IMR-90 (cell line): ENCODE measurements around the gene AGAP2. TPM values are rescaled to one million over a fixed set of nuclear protein-coding genes. Genes with fewer than 3 reads are reported as not detected.

Experiments
- ATAC-seq: fragments of 200-7000 bp; cut with Tn5 transposase; 2 replicates; pipeline ENCODE4 v1.9.1; 2020; ENCODE audit warnings: low read depth, mild to moderate bottlenecking, moderate library complexity
- BruUV-seq: library from RNA; stranded (reverse); fragments of 400-500 nt; replicated peaks from 2 replicates; lab custom pipeline; 2021; lab: Mats Ljungman, UMichigan
- CTCF ChIA-PET: fragments of 300-600 bp; formaldehyde crosslinking; extraction: SDS; loops from one replicate; lab custom pipeline; 2021; ENCODE audit warnings: antibody characterized with exemption; lab: Yijun Ruan, JAX
- POLR2A ChIA-PET: fragments of 300-600 bp; sonication (Branson Sonifier 250); formaldehyde crosslinking; loops from one replicate; lab custom pipeline; 2022; ENCODE audit warnings: antibody characterized with exemption; ENCODE audit not compliant: unreplicated experiment; lab: Charles Lee
- DNase-seq: peaks from one replicate; pipeline ENCODE4 v3.0.0; 2013
- H2AFZ ChIP-seq: replicated peaks from 2 replicates; pipeline ENCODE3; 2013; ENCODE audit warnings: low read length, mild to moderate bottlenecking; ENCODE audit not compliant: poor library complexity
- H2AK5ac ChIP-seq: 2 replicates; pipeline ENCODE4 v1.6.1; 2013; ENCODE audit warnings: low read depth, low read length, inconsistent platforms
- H2AK9ac ChIP-seq: replicated peaks from 2 replicates; pipeline ENCODE3; 2013; ENCODE audit warnings: mild to moderate bottlenecking, low read depth, low read length, moderate library complexity; ENCODE audit not compliant: poor library complexity
- H2BK120ac ChIP-seq: 2 replicates; pipeline ENCODE4 v1.6.1; 2013; ENCODE audit warnings: low read depth, low read length, inconsistent platforms
- H2BK15ac ChIP-seq: 3 replicates; pipeline ENCODE4 v1.6.1; 2013; ENCODE audit warnings: low read depth, low read length, inconsistent platforms
- H2BK20ac ChIP-seq: 2 replicates; pipeline ENCODE4 v1.6.1; 2013; ENCODE audit warnings: low read depth, mild to moderate bottlenecking, inconsistent platforms, low read length, moderate library complexity
- H2BK5ac ChIP-seq: 2 replicates; pipeline ENCODE4 v1.6.1; 2013; ENCODE audit warnings: mild to moderate bottlenecking, low read depth, low read length, inconsistent platforms; ENCODE audit not compliant: poor library complexity, severe bottlenecking
- H3K14ac ChIP-seq: replicated peaks from 2 replicates; pipeline ENCODE4 v1.6.1; 2013; ENCODE audit warnings: low read depth, low read length, inconsistent platforms
- H3K18ac ChIP-seq: 2 replicates; pipeline ENCODE4 v1.6.1; 2013; ENCODE audit warnings: low read depth, low read length, control low read depth
- H3K23ac ChIP-seq: 2 replicates; pipeline ENCODE4 v1.6.1; 2013; ENCODE audit warnings: low read depth, low read length, inconsistent platforms
- H3K27ac ChIP-seq: 2 replicates; pipeline ENCODE4 v1.5.1; 2013; ENCODE audit warnings: mild to moderate bottlenecking, control low read depth, low read length; ENCODE audit not compliant: insufficient read depth
- H3K27me3 ChIP-seq: 2 replicates; pipeline ENCODE4 v1.6.1; 2013; ENCODE audit warnings: low read length; ENCODE audit not compliant: control insufficient read depth, insufficient read depth
- H3K36me3 ChIP-seq: 2 replicates; pipeline ENCODE4 v1.6.1; 2013; ENCODE audit warnings: low read length, mixed read lengths; ENCODE audit not compliant: control insufficient read depth, insufficient read depth
- H3K4ac ChIP-seq: 2 replicates; pipeline ENCODE4 v1.6.1; 2013; ENCODE audit warnings: low read depth, low read length, inconsistent platforms
- H3K4me1 ChIP-seq: 2 replicates; pipeline ENCODE4 v1.6.1; 2013; ENCODE audit warnings: low read length, mixed read lengths; ENCODE audit not compliant: control insufficient read depth, insufficient read depth
- H3K4me2 ChIP-seq: 2 replicates; pipeline ENCODE4 v1.6.1; 2013; ENCODE audit warnings: low read depth, mild to moderate bottlenecking, control low read depth, low read length, moderate library complexity
- H3K4me3 ChIP-seq: 2 replicates; pipeline ENCODE4 v1.5.1; 2013; ENCODE audit warnings: low read depth, mild to moderate bottlenecking, control low read depth, low read length, moderate library complexity; ENCODE audit not compliant: insufficient read depth
- H3K56ac ChIP-seq: 2 replicates; pipeline ENCODE4 v1.6.1; 2013; ENCODE audit warnings: low read length, inconsistent platforms; ENCODE audit not compliant: insufficient read depth; ENCODE audit errors: extremely low read depth
- H3K79me1 ChIP-seq, 2 experiments: 2 replicates each; pipeline ENCODE4 v1.6.1; 2013; ENCODE audit warnings: low read length in 2 of 2, inconsistent platforms in 1 of 2, low read depth in 1 of 2
- H3K9ac ChIP-seq: 2 replicates; pipeline ENCODE4 v1.6.1; 2013; ENCODE audit warnings: low read depth, low read length, control low read depth
- H3K9me1 ChIP-seq: 2 replicates; pipeline ENCODE4 v1.6.1; 2013; ENCODE audit warnings: low read length, inconsistent platforms; ENCODE audit not compliant: insufficient read depth
- H3K9me3 ChIP-seq: 2 replicates; pipeline ENCODE4 v1.6.1; 2013; ENCODE audit warnings: low read length; ENCODE audit not compliant: control insufficient read depth, insufficient read depth
- H4K20me1 ChIP-seq: 2 replicates; pipeline ENCODE4 v1.6.1; 2013; ENCODE audit warnings: low read length, inconsistent platforms; ENCODE audit not compliant: insufficient read depth
- H4K5ac ChIP-seq: 2 replicates; pipeline ENCODE4 v1.6.1; 2013; ENCODE audit warnings: mild to moderate bottlenecking, low read depth, low read length, control low read depth
- H4K8ac ChIP-seq, 2 experiments: 2 replicates each; pipeline ENCODE4 v1.6.1; 2013; ENCODE audit warnings: low read depth in 2 of 2, low read length in 2 of 2, control low read depth in 1 of 2, inconsistent platforms in 1 of 2
- H4K91ac ChIP-seq: 2 replicates; pipeline ENCODE4 v1.6.1; 2013; ENCODE audit warnings: low read depth, low read length, inconsistent platforms; ENCODE audit not compliant: insufficient read depth
- BHLHE40 ChIP-seq: fragments of 150-350 bp; IDR thresholded peaks from 2 replicates; pipeline ENCODE4 v1.6.1; 2016; ENCODE audit warnings: mild to moderate bottlenecking, low read depth, low read length
- CEBPB ChIP-seq: IDR thresholded peaks from 2 replicates; pipeline ENCODE4 v1.6.1; 2012; ENCODE audit warnings: low read depth, low read length, improper control_type of control experiment
- FOS ChIP-seq: fragments of 150-350 bp; IDR thresholded peaks from 2 replicates; pipeline ENCODE4 v1.6.1; 2016; ENCODE audit warnings: low read depth, low read length
- MAFK ChIP-seq: IDR thresholded peaks from 2 replicates; pipeline ENCODE4 v1.6.1; 2012; ENCODE audit warnings: low read depth, low read length, improper control_type of control experiment
- MAZ ChIP-seq: IDR thresholded peaks from 2 replicates; pipeline ENCODE4 v1.6.1; 2012; ENCODE audit warnings: low read depth, mild to moderate bottlenecking, low read length, improper control_type of control experiment, moderate library complexity, borderline replicate concordance
- MXI1 ChIP-seq: IDR thresholded peaks from 2 replicates; pipeline ENCODE4 v1.6.1; 2012; ENCODE audit warnings: low read depth, mild to moderate bottlenecking, low read length, moderate library complexity, borderline replicate concordance
- NFE2L2 ChIP-seq: fragments of 150-350 bp; IDR thresholded peaks from 2 replicates; pipeline ENCODE4 v1.6.1; 2016; ENCODE audit warnings: low read depth, mild to moderate bottlenecking, low read length
- POLR2A ChIP-seq: IDR thresholded peaks from 2 replicates; pipeline ENCODE4 v1.6.1; 2012; ENCODE audit warnings: mild to moderate bottlenecking, low read depth, low read length
- RAD21 ChIP-seq: IDR thresholded peaks from 2 replicates; pipeline ENCODE4 v1.6.1; 2012; ENCODE audit warnings: low read length, improper control_type of control experiment
- RCOR1 ChIP-seq: IDR thresholded peaks from 2 replicates; pipeline ENCODE4 v1.6.1; 2012; ENCODE audit warnings: mild to moderate bottlenecking, low read length, improper control_type of control experiment; ENCODE audit not compliant: insufficient replicate concordance
- RFX5 ChIP-seq: IDR thresholded peaks from 2 replicates; pipeline ENCODE4 v1.8.0; 2012; ENCODE audit warnings: low read depth, mild to moderate bottlenecking, low read length, moderate library complexity
- SMC3 ChIP-seq: fragments of 150-350 bp; IDR thresholded peaks from 2 replicates; pipeline ENCODE4 v1.6.1; 2016; ENCODE audit warnings: low read depth, mild to moderate bottlenecking, antibody characterized with exemption, low read length, moderate library complexity
- WGBS, 2 experiments: methylation state at CpG; one replicate each; pipeline versions ENCODE4 v1.1.5 to v1.1.7; 2013; ENCODE audit warnings: missing lambda C conversion rate in 2 of 2; ENCODE audit not compliant: insufficient read length in 1 of 2; ENCODE audit errors: extremely low coverage in 2 of 2; 5-methylcytosine and 5-hydroxymethylcytosine counted together
- dilution Hi-C: fragments of 300-500 bp; cut with HindIII; formaldehyde crosslinking; loops from one replicate; pipeline ENCODE4 v1.14.3; 2018; ENCODE audit warnings: low sequenced_read_pairs; ENCODE audit not compliant: unreplicated experiment
- in situ Hi-C: fragments of 300-500 bp; cut with MboI; formaldehyde crosslinking; loops from 3 replicates; pipeline ENCODE4 v1.14.3; 2019; ENCODE audit warnings: low sequenced_read_pairs, inconsistent platforms, mixed read lengths
- intact Hi-C: fragments of 100-400 bp; cut with micrococcal nuclease; formaldehyde crosslinking; loops from 2 replicates; pipeline ENCODE4 v1.10.0; 2022
- polyA plus RNA-seq, 3 experiments: library from polyadenylated mRNA; depleted of rRNA; stranded (reverse); fragments of >200 nt; gene quantifications; 2 replicates each; pipeline ENCODE4 v1.2.3, GENCODE V29; 2012; ENCODE audit warnings: low replicate concordance in 1 of 3
- total RNA-seq: library from RNA; depleted of rRNA; stranded (reverse); fragments of >200 nt; gene quantifications from 2 replicates; pipeline ENCODE4 v1.2.3, GENCODE V29; 2012
- TF ChIP-seq, protein P1 (sequence below): fragments of 150-350 bp; IDR thresholded peaks from 2 replicates; pipeline ENCODE4 v1.6.1; 2016; ENCODE audit warnings: low read depth, mild to moderate bottlenecking, low read length, moderate library complexity, borderline replicate concordance
- TF ChIP-seq, protein P2 (sequence below): conservative IDR thresholded peaks from 2 replicates; pipeline ENCODE4 v1.5.1; 2012; ENCODE audit warnings: mild to moderate bottlenecking, low read depth, low read length, improper control_type of control experiment
- TF ChIP-seq, protein P3 (sequence below): fragments of 150-350 bp; IDR thresholded peaks from 2 replicates; pipeline ENCODE4 v1.6.1; 2017; ENCODE audit warnings: mild to moderate bottlenecking, antibody characterized with exemption, low read length, low read depth

AGAP2 gene
- total and polyA plus RNA-seq, 2 of the 4 experiments (the other 2 are of a cell fraction) = 0.03 to 0.18 TPM

DNA sequence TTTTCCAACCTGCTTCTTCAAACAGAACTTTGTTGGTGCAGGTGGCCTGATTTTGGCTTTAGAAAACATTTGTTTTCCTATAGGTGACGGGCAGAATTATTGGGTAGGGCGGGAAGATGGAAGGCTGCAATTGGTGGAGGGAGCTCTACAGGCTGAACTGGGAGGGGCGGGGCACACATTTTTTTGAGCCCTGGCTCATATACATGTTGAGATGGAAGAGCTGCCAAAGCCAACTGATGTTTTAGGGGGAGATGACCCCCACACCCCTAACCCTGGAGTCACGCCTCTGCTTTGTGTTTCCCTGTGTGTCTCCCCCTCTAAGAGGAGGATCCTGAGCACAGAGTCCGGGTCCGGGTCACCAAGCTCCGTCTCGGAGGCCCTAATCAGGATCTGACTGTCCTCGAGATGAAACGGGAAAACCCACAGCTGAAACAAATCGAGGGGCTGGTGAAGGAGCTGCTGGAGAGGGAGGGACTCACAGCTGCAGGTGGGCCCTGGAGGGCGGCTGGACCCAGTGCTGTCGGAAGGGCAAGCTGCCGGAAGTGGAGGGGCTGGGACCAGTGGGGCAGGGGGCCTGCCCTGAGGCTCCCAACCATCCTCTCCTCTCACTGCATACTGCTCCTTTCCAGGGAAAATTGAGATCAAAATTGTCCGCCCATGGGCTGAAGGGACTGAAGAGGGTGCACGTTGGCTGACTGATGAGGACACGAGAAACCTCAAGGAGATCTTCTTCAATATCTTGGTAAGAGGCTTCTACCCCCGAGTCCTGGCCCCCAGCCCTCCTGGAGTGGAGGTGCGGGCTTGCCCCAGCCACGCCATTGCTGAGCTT is 18.6 kb downstream of the AGAP2 start:
- DNase-seq (no peak), ATAC-seq (no peak)
- ChIA-PET CTCF (no interaction called here), POLR2A (no interaction called here)
- no TSS peak for BruUV-seq
- H3K18ac ChIP-seq = no peak overlapping the region
- peak overlapping the region; percentile 23 for H2AK9ac ChIP-seq
- no peak overlapping the region for H2BK5ac ChIP-seq
- no peak overlapping the region for H2AFZ ChIP-seq
- H3K4me1 ChIP-seq = no peaks in the 10 kb centered on the region
- H3K4ac ChIP-seq = no peak overlapping the region
- dilution Hi-C loops = no loop called here
- H3K56ac ChIP-seq = no peak overlapping the region
- WGBS, 2 experiments = 94% methylated on average over 5 of the region's 20 CpGs; no CpG with 5 or more reads in 1 of the 2 experiments
- no peaks in the 10 kb centered on the region for H3K9me3 ChIP-seq
- intact Hi-C loops = no loop called here
- H3K27ac ChIP-seq = no peak overlapping the region
- H2AK5ac ChIP-seq = no peak overlapping the region
- no peak overlapping the region for H4K5ac ChIP-seq
- no peak overlapping the region for H3K9ac ChIP-seq
- in situ Hi-C loops = no loop called here
- H3K23ac ChIP-seq = no peak overlapping the region
- H2BK120ac ChIP-seq = no peak overlapping the region
- peaks cover 49% of the 10 kb centered on the region for H3K36me3 ChIP-seq
- no peak overlapping the region for H3K4me3 ChIP-seq
- no peaks in the 10 kb centered on the region for H4K20me1 ChIP-seq
- H2BK20ac ChIP-seq = no peak overlapping the region
- H3K9me1 ChIP-seq = peaks cover 3% of the 10 kb centered on the region; the same call in 1 of the 2 replicates
- H4K91ac ChIP-seq = no peak overlapping the region
- H3K79me1 ChIP-seq = no peaks in the 10 kb centered on the region
- H3K14ac ChIP-seq = no peak overlapping the region
- no peak overlapping the region for H2BK15ac ChIP-seq
- H4K8ac ChIP-seq = no peak overlapping the region
- H3K4me2 ChIP-seq = no peak overlapping the region
- H3K27me3 ChIP-seq = no peaks in the 10 kb centered on the region; the same call in 1 of the 2 replicates
- no peak for TF ChIP-seq CEBPB
- TF ChIP-seq, protein P1, sequence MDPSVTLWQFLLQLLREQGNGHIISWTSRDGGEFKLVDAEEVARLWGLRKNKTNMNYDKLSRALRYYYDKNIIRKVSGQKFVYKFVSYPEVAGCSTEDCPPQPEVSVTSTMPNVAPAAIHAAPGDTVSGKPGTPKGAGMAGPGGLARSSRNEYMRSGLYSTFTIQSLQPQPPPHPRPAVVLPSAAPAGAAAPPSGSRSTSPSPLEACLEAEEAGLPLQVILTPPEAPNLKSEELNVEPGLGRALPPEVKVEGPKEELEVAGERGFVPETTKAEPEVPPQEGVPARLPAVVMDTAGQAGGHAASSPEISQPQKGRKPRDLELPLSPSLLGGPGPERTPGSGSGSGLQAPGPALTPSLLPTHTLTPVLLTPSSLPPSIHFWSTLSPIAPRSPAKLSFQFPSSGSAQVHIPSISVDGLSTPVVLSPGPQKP = no peak
- TF ChIP-seq RCOR1 = no peak
- TF ChIP-seq MXI1 = no peak
- no peak for TF ChIP-seq BHLHE40
- TF ChIP-seq MAFK = no peak
- TF ChIP-seq, protein P2, sequence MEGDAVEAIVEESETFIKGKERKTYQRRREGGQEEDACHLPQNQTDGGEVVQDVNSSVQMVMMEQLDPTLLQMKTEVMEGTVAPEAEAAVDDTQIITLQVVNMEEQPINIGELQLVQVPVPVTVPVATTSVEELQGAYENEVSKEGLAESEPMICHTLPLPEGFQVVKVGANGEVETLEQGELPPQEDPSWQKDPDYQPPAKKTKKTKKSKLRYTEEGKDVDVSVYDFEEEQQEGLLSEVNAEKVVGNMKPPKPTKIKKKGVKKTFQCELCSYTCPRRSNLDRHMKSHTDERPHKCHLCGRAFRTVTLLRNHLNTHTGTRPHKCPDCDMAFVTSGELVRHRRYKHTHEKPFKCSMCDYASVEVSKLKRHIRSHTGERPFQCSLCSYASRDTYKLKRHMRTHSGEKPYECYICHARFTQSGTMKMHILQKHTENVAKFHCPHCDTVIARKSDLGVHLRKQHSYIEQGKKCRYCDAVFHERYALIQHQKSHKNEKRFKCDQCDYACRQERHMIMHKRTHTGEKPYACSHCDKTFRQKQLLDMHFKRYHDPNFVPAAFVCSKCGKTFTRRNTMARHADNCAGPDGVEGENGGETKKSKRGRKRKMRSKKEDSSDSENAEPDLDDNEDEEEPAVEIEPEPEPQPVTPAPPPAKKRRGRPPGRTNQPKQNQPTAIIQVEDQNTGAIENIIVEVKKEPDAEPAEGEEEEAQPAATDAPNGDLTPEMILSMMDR = no peak
- TF ChIP-seq MAZ = no peak
- no peak for TF ChIP-seq SMC3
- no peak for TF ChIP-seq NFE2L2
- TF ChIP-seq RFX5 = no peak
- TF ChIP-seq, protein P3, sequence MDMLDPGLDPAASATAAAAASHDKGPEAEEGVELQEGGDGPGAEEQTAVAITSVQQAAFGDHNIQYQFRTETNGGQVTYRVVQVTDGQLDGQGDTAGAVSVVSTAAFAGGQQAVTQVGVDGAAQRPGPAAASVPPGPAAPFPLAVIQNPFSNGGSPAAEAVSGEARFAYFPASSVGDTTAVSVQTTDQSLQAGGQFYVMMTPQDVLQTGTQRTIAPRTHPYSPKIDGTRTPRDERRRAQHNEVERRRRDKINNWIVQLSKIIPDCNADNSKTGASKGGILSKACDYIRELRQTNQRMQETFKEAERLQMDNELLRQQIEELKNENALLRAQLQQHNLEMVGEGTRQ = no peak
- no peak for TF ChIP-seq POLR2A
- TF ChIP-seq FOS = no peak
- TF ChIP-seq RAD21 = no peak
